ENCODE results near the gene UPF3B. TPM values are rescaled to one million over a fixed set of nuclear protein-coding genes. Genes with fewer than 3 reads are reported as not detected.

The UPF3B gene
- total and polyA plus RNA-seq, 9 of the 15 experiments (the other 6 are each of a cell fraction or from before 2014, with no cell fraction given), result 17.6 to 57.0 (median 32.3) TPM

GRCh38 chrX:119791437-119792231 lies 61.1 kb downstream of the UPF3B start, which contains the start of gene RPL39 (continued):
- TF ChIP-seq TFAP4 (CRISPR knock-in tag; IDR thresholded peaks at IDR 0.05; ENCODE audit: borderline replicate concordance), result peak; percentile 71; the same call in 1 of the 2 replicates
- peak; percentile 90 for TF ChIP-seq RBM22 (IDR thresholded peaks at IDR 0.05; ENCODE audit: low read depth, low read length, poor library complexity, severe bottlenecking)
- TF ChIP-seq BHLHE40 (IDR thresholded peaks at IDR 0.05; ENCODE audit: low read length), result peak; percentile 16; the same call in 1 of the 2 replicates
- TF ChIP-seq MAX (CRISPR knock-in tag; IDR thresholded peaks at IDR 0.05), result peak; percentile 33
- TF ChIP-seq MAFK (IDR thresholded peaks at IDR 0.05; ENCODE audit: low read length), result no peak
- TF ChIP-seq NR2C2 (CRISPR knock-in tag; IDR thresholded peaks at IDR 0.05), result no peak
- TF ChIP-seq NR2C2 (tag; IDR thresholded peaks at IDR 0.05), result peak; percentile 91
- no peak for TF ChIP-seq KLF10 (CRISPR knock-in tag; IDR thresholded peaks at IDR 0.05)
- TF ChIP-seq NFATC3 (IDR thresholded peaks at IDR 0.05), result no peak
- no peak for TF ChIP-seq ZNF507 (tag; conservative IDR thresholded peaks at IDR 0.05)
- 0 out of 2 replicates have a peak, but pooled peaks have one; percentile 42 for TF ChIP-seq ARID4B (CRISPR knock-in tag; IDR thresholded peaks at IDR 0.05)
- no peak for TF ChIP-seq RFX7 (CRISPR knock-in tag; IDR thresholded peaks at IDR 0.05)
- TF ChIP-seq ZBTB33 (CRISPR knock-in tag; IDR thresholded peaks at IDR 0.05), result peak; percentile 34; the same call in 1 of the 2 replicates
- TF ChIP-seq PBX2 (CRISPR knock-in tag; IDR thresholded peaks at IDR 0.05; ENCODE audit: low read depth), result no peak
- peak; percentile 33; the same call in 1 of the 2 replicates for TF ChIP-seq PBX2 (tag; conservative IDR thresholded peaks at IDR 0.05; ENCODE audit: low read depth)
